ENCODE measurements around the gene TFDP1. TPM values are rescaled to one million over a fixed set of nuclear protein-coding genes. Genes with fewer than 3 reads are reported as not detected.
A peak's percentile ranks its signal among the peaks of the same experiment; 100 is the strongest.

Gene TFDP1
- total RNA-seq, 2 experiments from 2014 or later, result 17.6 to 20.0 TPM

- Mint-ChIP-seq H3K27ac (no peak overlapping the region), H3K27me3 (no peaks in the 10 kb centered on the region), H3K36me3 (ENCODE audit: low read depth) (no peaks in the 10 kb centered on the region), H3K9me3 (no peaks in the 10 kb centered on the region), H3K4me1 (ENCODE audit: low read depth) (peaks cover 17% of the 10 kb centered on the region), H3K4me3 (no peak overlapping the region)
- CTCF ChIA-PET, result no interaction called here
- H3K9me3 ChIP-seq (ENCODE audit: control insufficient read depth in 1 of 2, insufficient read depth in 1 of 2, low read length in 2 of 2), result peaks cover 0 to 8% of the 10 kb centered on the region in 2 experiments
- no peaks in the 10 kb centered on the region for H3K27me3 ChIP-seq (ENCODE audit: control insufficient read depth in 1 of 2, insufficient read depth in 2 of 2, low read length in 2 of 2)
- no peak for ATAC-seq (ENCODE audit: poor library complexity)
- no peak for TF ChIP-seq CTCF (IDR thresholded peaks at IDR 0.05)
- H3K4me3 ChIP-seq (ENCODE audit: low read length), result no peak overlapping the region
- H3K4me1 ChIP-seq (ENCODE audit: insufficient read depth, low read length), result peaks cover 12% of the 10 kb centered on the region
- peak in 1 of 14 experiments; percentile 28 for DNase-seq
- intact Hi-C loops (cut with DNase I, micrococcal nuclease), result no loop called here
- no peaks in the 10 kb centered on the region for H3K36me3 ChIP-seq (ENCODE audit: insufficient read depth, low read length)
- H3K27ac ChIP-seq (ENCODE audit: low read depth in 1 of 2, low read length in 2 of 2), result no peak overlapping the region
- POLR2A ChIA-PET, result no interaction called here
Observed at GRCh38 chr13:113651511-113652403, 67.2 kb downstream of the TFDP1 start.

- no peaks in the 10 kb centered on the region for H3K27me3 ChIP-seq (ENCODE audit: control insufficient read depth in 1 of 2, insufficient read depth in 2 of 2, low read length in 2 of 2)
- ATAC-seq (ENCODE audit: poor library complexity) (no peak), DNase-seq (peak in 1 of 14 experiments; percentile 27)
- Mint-ChIP-seq H3K4me3 (no peak overlapping the region), H3K27me3 (no peaks in the 10 kb centered on the region), H3K27ac (no peak overlapping the region), H3K36me3 (ENCODE audit: low read depth) (no peaks in the 10 kb centered on the region), H3K4me1 (ENCODE audit: low read depth) (peaks cover 8% of the 10 kb centered on the region), H3K9me3 (no peaks in the 10 kb centered on the region)
- CTCF ChIA-PET, result no interaction called here
- no peak for TF ChIP-seq CTCF (IDR thresholded peaks at IDR 0.05)
- H3K27ac ChIP-seq (ENCODE audit: low read depth in 1 of 2, low read length in 2 of 2), result no peak overlapping the region
- POLR2A ChIA-PET, result no interaction called here
- H3K4me3 ChIP-seq (ENCODE audit: low read length), result no peak overlapping the region
- peaks cover 0 to 8% of the 10 kb centered on the region in 2 experiments for H3K9me3 ChIP-seq (ENCODE audit: control insufficient read depth in 1 of 2, insufficient read depth in 1 of 2, low read length in 2 of 2)
- H3K36me3 ChIP-seq (ENCODE audit: insufficient read depth, low read length), result no peaks in the 10 kb centered on the region
- H3K4me1 ChIP-seq (ENCODE audit: insufficient read depth, low read length), result peaks cover 5% of the 10 kb centered on the region
- intact Hi-C loops (cut with DNase I, micrococcal nuclease), result no loop called here
Observed at GRCh38 chr13:113652404-113653263, 68.1 kb downstream of the TFDP1 start.

GRCh38 chr13:113653264-113654174 is 69.0 kb downstream of the TFDP1 start:
- POLR2A ChIA-PET, result no interaction called here
- H3K27me3 ChIP-seq (ENCODE audit: control insufficient read depth in 1 of 2, insufficient read depth in 2 of 2, low read length in 2 of 2), result no peaks in the 10 kb centered on the region
- no peaks in the 10 kb centered on the region for H3K36me3 ChIP-seq (ENCODE audit: insufficient read depth, low read length)
- TF ChIP-seq CTCF (IDR thresholded peaks at IDR 0.05), result no peak
- H3K27ac ChIP-seq (ENCODE audit: low read depth in 1 of 2, low read length in 2 of 2), result no peak overlapping the region
- no peak overlapping the region for H3K27ac Mint-ChIP-seq
- no peak overlapping the region for H3K4me3 ChIP-seq (ENCODE audit: low read length)
- CTCF ChIA-PET, result no interaction called here
- H3K4me1 Mint-ChIP-seq (ENCODE audit: low read depth), result no peaks in the 10 kb centered on the region
- H3K9me3 ChIP-seq (ENCODE audit: control insufficient read depth in 1 of 2, insufficient read depth in 1 of 2, low read length in 2 of 2), result peaks cover 0 to 8% of the 10 kb centered on the region in 2 experiments
- peak in 4 of 14 experiments; percentile 17 to 33 (median 27) for DNase-seq
- peaks cover 5% of the 10 kb centered on the region for H3K4me1 ChIP-seq (ENCODE audit: insufficient read depth, low read length)
- H3K4me3 Mint-ChIP-seq, result no peak overlapping the region
- H3K27me3 Mint-ChIP-seq, result no peaks in the 10 kb centered on the region
- no peaks in the 10 kb centered on the region for H3K36me3 Mint-ChIP-seq (ENCODE audit: low read depth)
- no peaks in the 10 kb centered on the region for H3K9me3 Mint-ChIP-seq
- ATAC-seq (ENCODE audit: poor library complexity), result peak; percentile 48
- intact Hi-C loops (cut with DNase I, micrococcal nuclease), result no loop called here

Measured in CD4-positive, alpha-beta T cell (primary cell).